ENCODE measurements around the gene KDM4C.
"Not testable (repeated sequence)": the region's sequence is repeated elsewhere in the genome, so short reads cannot be mapped to it uniquely, and the experiment has no call there.

The KDM4C gene

DNA sequence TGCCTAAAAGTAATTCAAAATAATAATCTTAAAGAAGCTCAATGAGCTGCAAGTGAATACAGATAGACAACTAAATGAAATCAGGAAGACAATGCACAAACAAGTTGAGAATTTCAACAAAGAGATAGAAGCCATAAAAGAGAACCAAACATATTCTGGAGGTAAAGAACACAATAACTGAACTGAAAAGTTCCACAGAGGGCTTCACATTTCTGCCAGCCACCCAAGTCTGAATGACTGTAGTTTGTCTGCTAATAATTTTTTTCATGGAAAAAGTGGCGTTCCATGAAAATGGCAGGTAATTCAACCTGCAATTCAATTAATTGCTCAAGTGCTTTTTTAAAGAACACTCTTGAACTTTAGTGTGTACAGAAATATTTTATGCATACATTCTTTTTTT is 251.3 kb downstream of the KDM4C start:
- H3K36me3 Mint-ChIP-seq (ENCODE audit: low read depth), result peaks cover 76% of the 10 kb centered on the region
- no peak overlapping the region for H3K4me3 Mint-ChIP-seq
- no peaks in the 10 kb centered on the region for H3K27me3 Mint-ChIP-seq
- peaks cover 2% of the 10 kb centered on the region for H3K9me3 Mint-ChIP-seq
- H3K4me1 Mint-ChIP-seq (ENCODE audit: low read depth), result peaks cover 11% of the 10 kb centered on the region
- no peak overlapping the region for H3K27ac Mint-ChIP-seq
- no peak for DNase-seq

DNA sequence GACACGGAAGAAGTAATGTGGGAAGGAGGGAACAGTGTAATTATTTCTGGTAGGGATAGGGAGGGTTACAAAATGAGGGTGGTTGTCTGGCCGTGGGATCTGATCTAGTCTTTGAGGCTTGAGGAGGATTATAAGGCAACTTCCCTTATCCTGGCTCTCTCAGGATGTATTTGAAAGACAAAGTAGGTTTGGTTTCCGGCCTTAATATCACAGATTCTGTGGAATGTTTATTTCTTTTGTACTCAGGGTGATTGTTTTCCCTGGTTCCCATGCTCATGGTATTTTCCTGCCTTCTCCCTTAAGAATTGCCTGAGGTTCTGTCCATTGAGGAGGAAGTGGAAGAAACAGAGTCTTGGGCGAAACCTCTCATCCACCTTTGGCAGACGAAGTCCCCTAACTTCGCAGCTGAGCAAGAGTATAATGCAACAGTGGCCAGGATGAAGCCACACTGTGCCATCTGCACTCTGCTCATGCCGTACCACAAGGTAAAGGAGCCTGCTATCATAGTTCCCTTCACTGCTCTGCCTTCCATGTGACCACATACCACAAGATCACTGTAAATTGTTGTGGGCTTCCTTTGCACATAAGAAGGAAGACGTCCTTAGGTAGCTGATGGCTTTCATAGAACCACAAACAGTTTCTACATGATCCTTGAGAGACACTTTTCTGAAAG is 253.8 kb downstream of the KDM4C start:
- H3K36me3 Mint-ChIP-seq (ENCODE audit: low read depth), result peaks cover 76% of the 10 kb centered on the region
- no peak overlapping the region for H3K4me3 Mint-ChIP-seq
- peaks cover 2% of the 10 kb centered on the region for H3K9me3 Mint-ChIP-seq
- peaks cover 11% of the 10 kb centered on the region for H3K4me1 Mint-ChIP-seq (ENCODE audit: low read depth)
- no peak for DNase-seq
- no peaks in the 10 kb centered on the region for H3K27me3 Mint-ChIP-seq
- H3K27ac Mint-ChIP-seq, result peak overlapping the region; percentile 26

DNA sequence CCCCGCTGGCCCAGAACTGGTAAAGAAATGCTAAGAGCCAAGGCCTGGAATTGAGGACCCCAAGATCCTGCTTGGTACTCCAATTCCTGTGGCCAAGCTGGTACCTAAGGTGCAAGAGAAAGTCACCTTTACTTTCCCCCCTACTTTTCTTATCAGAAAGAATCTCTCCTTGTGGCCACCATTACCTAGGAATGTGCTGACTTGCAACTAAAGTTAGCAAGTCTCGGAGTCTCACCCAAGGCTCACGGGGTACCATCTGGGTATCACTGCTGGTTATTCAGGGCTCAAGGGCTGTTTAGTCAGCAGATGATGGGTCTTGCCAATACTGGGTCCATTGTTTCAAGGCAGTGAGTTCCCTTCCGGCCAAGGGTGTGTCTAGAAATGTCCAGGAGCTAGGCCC is 270.2 kb downstream of the KDM4C start:
- Mint-ChIP-seq H3K36me3 (ENCODE audit: low read depth) (peaks cover 81% of the 10 kb centered on the region), H3K9me3 (no peaks in the 10 kb centered on the region), H3K4me1 (ENCODE audit: low read depth) (no peaks in the 10 kb centered on the region), H3K27me3 (no peaks in the 10 kb centered on the region), H3K4me3 (no peak overlapping the region), H3K27ac (no peak overlapping the region)
- no peak for DNase-seq

DNA sequence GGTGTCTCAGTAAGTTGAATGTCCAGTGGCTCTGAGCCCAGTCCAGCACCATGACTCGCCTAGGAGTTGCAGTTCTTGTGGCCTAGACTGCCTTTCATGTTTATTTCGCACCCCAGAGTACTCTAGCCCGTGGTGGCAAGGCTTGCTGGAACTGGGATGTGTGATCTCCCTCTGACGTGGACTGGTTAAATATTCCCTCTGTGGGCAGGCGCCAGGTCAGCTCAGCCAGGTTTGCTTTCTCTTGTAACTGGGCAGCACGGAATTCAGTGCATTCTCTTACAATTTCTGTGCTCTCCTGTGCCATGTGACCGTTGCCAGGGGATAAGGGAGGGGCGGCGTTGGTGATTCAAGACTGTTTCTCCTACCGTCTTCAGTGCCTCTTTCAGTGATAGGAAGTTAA is 270.8 kb downstream of the KDM4C start:
- H3K4me1 Mint-ChIP-seq (ENCODE audit: low read depth), result no peaks in the 10 kb centered on the region
- H3K9me3 Mint-ChIP-seq, result no peaks in the 10 kb centered on the region
- H3K4me3 Mint-ChIP-seq, result no peak overlapping the region
- no peaks in the 10 kb centered on the region for H3K27me3 Mint-ChIP-seq
- peaks cover 81% of the 10 kb centered on the region for H3K36me3 Mint-ChIP-seq (ENCODE audit: low read depth)
- peak overlapping the region; percentile 52 for H3K27ac Mint-ChIP-seq
- DNase-seq, result no peak

DNA sequence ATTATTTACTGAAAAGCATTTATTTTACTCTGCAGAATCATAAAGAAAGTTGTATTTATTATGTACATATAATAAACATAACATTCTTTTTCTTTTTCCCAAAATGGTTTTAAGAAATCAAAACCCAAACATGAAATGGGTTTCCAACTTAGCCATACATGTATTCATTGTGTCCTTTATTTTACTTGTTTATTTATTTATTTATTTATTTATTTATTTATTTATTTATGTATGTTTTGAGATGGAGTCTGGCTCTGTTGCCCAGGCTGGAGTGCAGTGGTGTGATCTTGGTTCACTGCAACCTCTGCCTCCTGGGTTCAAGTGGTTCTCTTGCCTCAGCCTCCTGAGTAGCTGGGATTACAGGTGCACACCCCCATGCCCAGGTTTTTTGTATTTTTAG is 273.2 kb downstream of the KDM4C start:
- peaks cover 80% of the 10 kb centered on the region for H3K36me3 Mint-ChIP-seq (ENCODE audit: low read depth)
- DNase-seq; H3K27me3 Mint-ChIP-seq; H3K27ac Mint-ChIP-seq; H3K4me3 Mint-ChIP-seq; H3K4me1 Mint-ChIP-seq (ENCODE audit: low read depth); H3K9me3 Mint-ChIP-seq: not testable (repeated sequence)

DNA sequence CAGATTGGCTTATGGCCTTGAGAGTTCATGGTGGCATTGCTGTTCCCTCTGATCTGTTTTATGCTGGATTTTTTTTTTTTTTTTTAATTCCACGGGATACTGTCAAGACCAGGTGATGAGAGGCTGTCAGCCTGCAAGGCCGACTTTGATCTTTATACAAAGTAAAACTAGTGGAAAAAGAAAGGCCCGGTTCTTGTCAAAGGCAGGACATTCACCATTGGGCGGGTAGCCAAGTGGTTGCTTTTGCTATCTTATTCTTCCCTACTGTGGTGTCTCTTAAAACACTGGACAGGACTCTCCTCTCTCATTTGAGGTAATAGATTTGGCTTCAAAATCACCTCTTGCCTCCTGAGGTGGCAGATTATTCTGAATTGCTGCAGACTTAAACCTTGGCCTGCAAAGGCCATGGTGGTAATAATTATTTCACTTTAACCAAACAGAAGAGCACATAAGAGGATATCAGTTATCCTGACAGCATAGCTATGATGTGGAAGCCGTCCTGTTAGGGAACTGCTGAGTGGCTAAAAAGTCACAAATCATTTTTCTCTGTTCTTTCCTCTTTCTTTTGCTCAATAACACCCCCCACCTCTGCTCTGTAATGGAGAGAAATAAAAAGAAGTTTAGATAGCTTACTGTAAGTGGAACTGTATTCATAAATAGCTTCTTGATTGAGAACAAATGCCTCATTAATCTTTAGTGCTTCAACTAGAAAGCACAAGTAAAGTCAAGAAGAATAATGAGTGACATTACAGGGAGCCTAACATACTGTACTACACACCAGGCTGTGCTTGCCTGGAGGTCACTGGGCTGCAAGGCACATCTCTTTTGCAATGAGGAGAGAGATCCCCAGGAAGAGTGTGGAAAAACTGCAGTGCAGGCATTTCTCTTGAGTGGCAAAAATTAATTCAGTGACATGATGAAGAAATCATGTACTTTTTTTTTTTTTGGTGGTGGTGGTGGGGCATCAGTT is 275.6 kb downstream of the KDM4C start:
- Mint-ChIP-seq H3K27me3 (no peaks in the 10 kb centered on the region), H3K9me3 (no peaks in the 10 kb centered on the region), H3K36me3 (ENCODE audit: low read depth) (peaks cover 70% of the 10 kb centered on the region), H3K4me1 (ENCODE audit: low read depth) (no peaks in the 10 kb centered on the region), H3K27ac (no peak overlapping the region), H3K4me3 (no peak overlapping the region)
- DNase-seq, result no peak

DNA sequence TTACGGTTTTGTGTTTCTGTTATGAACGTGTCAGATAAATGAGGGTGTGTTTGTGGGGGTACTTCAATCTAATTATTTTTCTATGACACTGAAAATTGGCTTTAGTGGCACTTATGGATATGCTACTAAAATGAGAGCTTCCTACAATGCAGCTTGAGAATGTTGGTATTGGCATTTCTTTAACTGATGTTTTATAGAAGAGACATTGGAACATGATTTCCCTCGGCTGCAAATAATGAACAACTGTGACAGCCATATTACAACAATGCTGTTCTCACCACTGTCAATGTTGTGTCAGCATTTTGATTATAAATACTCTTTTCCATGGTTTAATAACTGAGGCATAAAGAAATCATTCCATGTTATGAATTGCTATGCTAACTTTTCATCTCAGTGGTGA is 279.4 kb downstream of the KDM4C start:
- Mint-ChIP-seq H3K9me3 (no peaks in the 10 kb centered on the region), H3K36me3 (ENCODE audit: low read depth) (peaks cover 74% of the 10 kb centered on the region), H3K4me3 (no peak overlapping the region), H3K4me1 (ENCODE audit: low read depth) (peaks cover under 1% of the 10 kb centered on the region), H3K27ac (no peak overlapping the region), H3K27me3 (no peaks in the 10 kb centered on the region)
- no peak for DNase-seq

DNA sequence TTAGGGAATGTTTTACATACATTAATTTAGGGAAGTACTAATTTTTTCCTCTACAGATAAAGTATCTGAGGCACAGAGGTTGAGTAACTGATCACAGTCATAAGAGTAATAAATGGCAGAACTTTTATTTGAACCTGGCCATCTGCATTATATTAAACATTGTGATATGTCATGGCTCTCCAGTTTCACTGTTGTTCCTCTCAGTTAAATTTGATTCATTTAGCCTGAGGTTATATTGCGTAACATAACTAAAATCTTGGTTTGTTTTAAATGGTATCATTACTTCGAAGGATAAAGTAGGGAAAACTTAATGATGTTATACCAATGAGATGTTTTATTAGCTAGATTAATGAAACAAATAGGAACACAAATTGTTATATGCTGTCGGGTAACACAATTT is 284.4 kb downstream of the KDM4C start:
- Mint-ChIP-seq H3K4me3 (no peak overlapping the region), H3K27me3 (no peaks in the 10 kb centered on the region), H3K27ac (no peak overlapping the region), H3K36me3 (ENCODE audit: low read depth) (peaks cover 60% of the 10 kb centered on the region), H3K9me3 (no peaks in the 10 kb centered on the region), H3K4me1 (ENCODE audit: low read depth) (peaks cover 16% of the 10 kb centered on the region)
- no peak for DNase-seq

DNA sequence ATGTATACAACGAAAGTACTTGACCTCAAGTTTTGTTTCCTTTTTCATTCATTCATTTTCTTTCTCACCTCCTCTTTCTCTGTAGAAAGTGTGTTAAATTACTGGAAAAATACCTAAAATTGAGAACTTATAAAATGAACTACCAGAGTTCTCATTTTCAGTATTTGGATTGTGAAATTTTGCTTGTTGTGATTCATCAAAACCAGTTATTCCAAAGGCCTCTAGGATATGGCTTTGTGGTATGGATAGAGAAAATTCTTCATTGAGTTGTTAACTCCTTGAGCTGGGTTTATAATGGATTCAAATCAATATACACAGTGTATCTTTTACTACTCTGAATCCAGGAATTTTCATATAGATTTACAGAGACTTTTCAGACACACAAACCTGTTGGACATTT is 287.6 kb downstream of the KDM4C start:
- H3K36me3 Mint-ChIP-seq (ENCODE audit: low read depth), result peaks cover 75% of the 10 kb centered on the region
- H3K9me3 Mint-ChIP-seq, result no peaks in the 10 kb centered on the region
- H3K27me3 Mint-ChIP-seq, result no peaks in the 10 kb centered on the region
- H3K27ac Mint-ChIP-seq, result no peak overlapping the region
- no peak for DNase-seq
- no peak overlapping the region for H3K4me3 Mint-ChIP-seq
- H3K4me1 Mint-ChIP-seq (ENCODE audit: low read depth), result peaks cover 16% of the 10 kb centered on the region

DNA sequence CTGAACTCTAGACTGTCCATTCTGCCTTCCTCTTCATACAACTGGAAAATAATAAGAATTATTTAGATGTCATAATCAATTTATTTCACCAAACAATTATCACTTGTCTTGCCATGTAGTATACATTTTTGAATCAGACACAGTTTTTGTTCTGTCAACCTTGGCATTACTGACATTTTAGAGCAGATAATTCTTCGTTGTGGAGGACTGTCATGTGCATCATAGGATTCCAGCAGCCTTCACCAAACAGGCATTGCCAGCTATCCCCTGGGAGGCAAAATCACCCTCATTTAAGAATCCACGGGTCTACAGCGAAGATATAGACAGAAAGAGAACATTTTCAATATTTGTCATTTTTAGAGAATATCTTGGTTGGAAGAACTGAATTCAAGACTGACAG is 293.9 kb downstream of the KDM4C start:
- H3K4me3 Mint-ChIP-seq, result no peak overlapping the region
- peaks cover 77% of the 10 kb centered on the region for H3K36me3 Mint-ChIP-seq (ENCODE audit: low read depth)
- H3K4me1 Mint-ChIP-seq (ENCODE audit: low read depth), result peaks cover 17% of the 10 kb centered on the region
- no peak for DNase-seq
- no peaks in the 10 kb centered on the region for H3K27me3 Mint-ChIP-seq
- no peak overlapping the region for H3K27ac Mint-ChIP-seq
- no peaks in the 10 kb centered on the region for H3K9me3 Mint-ChIP-seq

DNA sequence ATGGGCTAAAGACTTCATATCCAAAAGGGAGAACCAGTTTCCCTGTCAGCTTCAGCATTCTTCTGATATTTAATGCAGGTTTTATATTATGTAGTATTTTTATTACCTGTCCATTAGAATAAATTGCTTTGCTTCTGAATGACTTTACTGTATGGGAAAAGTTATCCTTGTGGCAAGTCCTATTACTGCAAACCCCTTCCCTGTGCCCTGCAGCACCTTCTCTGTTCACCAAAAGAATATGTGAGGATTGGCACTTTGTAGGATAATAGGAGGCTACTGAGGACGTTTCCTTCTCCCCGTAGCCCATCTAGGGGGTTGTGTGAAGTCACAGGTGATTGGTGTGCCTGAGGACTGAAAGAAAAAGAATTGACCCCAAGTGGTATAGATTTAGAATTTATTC is 296.1 kb downstream of the KDM4C start:
- H3K36me3 Mint-ChIP-seq (ENCODE audit: low read depth), result peaks cover 74% of the 10 kb centered on the region
- no peak for DNase-seq
- H3K4me1 Mint-ChIP-seq (ENCODE audit: low read depth), result peaks cover 19% of the 10 kb centered on the region
- H3K27me3 Mint-ChIP-seq, result no peaks in the 10 kb centered on the region
- no peak overlapping the region for H3K4me3 Mint-ChIP-seq
- no peak overlapping the region for H3K27ac Mint-ChIP-seq
- no peaks in the 10 kb centered on the region for H3K9me3 Mint-ChIP-seq

DNA sequence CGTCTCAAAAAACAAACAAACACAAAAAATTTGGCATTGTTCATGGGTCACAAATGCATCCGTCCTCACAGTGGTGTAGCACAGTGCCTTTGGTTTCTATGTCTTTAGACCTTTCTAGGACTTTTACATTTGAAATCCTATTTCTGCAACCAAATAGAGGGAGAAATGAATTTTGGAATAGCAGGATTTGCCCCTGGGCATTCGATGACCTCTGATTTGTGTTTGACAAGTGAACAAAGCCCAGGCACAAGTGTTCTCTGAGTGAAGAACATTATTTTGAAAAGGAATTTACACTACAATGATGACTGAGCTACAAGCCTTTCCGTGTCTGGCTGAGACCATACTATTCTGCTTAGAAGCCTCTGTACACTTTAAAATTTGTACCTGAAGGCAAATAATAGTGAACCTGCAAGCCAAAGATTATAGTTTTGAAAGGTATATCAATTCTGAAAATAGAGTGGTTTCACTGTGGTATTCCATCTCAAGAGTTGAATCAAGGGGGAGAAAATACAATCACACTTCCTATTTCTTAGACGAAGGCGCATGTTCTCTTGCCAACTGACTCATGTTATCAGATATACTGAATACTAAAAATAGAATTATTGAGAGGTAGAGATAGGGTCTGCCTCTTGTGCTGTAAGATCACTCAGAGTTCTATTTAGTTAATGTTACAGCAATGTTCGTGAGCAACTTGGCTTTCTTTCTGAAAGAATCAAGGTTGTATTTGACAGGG is 297.6 kb downstream of the KDM4C start:
- H3K36me3 Mint-ChIP-seq (ENCODE audit: low read depth), result peaks cover 68% of the 10 kb centered on the region
- no peak for DNase-seq
- no peaks in the 10 kb centered on the region for H3K27me3 Mint-ChIP-seq
- H3K4me3 Mint-ChIP-seq, result no peak overlapping the region
- H3K4me1 Mint-ChIP-seq (ENCODE audit: low read depth), result peaks cover 19% of the 10 kb centered on the region
- no peak overlapping the region for H3K27ac Mint-ChIP-seq
- no peaks in the 10 kb centered on the region for H3K9me3 Mint-ChIP-seq

DNA sequence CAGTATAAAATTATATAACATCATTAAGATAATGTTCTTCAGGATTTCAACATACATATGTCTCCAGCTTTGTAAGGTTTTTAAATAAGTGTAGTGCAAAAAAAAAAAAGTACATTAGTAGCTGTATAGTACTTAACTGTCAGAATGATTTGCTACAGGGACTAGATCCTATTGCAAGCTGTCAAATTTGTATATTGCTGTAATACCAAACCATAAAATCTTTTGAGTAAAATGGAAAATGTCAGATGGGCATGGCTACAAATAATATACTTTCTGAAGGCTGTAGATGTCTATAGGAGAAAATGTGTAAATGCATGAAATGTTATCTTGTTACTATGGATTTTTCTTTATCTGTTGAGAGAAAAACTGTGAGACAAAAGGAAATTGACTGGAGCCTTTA is 298.5 kb downstream of the KDM4C start:
- Mint-ChIP-seq H3K4me1 (ENCODE audit: low read depth) (peaks cover 19% of the 10 kb centered on the region), H3K4me3 (no peak overlapping the region), H3K36me3 (ENCODE audit: low read depth) (peaks cover 67% of the 10 kb centered on the region), H3K27ac (no peak overlapping the region), H3K27me3 (no peaks in the 10 kb centered on the region), H3K9me3 (no peaks in the 10 kb centered on the region)
- no peak for DNase-seq

DNA sequence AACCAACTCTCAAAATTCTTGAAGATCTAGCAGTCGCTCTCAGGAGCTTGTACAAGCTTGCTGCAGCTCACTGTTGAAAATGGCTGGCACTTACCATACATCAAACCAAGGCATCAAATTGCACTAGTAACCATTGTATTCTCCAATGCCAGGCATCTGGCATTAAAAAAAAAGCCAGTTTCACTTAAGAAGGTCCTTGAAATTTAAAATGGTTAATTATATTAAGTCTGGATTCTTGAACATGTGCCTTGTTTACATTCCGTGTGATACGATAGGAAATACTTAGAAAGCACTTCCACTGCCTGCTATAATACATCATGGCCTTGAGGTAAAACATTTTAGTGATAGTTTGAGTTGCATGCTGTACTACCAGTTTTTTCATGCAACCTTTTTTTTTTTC is 300.7 kb downstream of the KDM4C start:
- no peak for DNase-seq
- Mint-ChIP-seq H3K36me3 (ENCODE audit: low read depth) (peaks cover 61% of the 10 kb centered on the region), H3K27me3 (no peaks in the 10 kb centered on the region), H3K27ac (no peak overlapping the region), H3K4me1 (ENCODE audit: low read depth) (peaks cover 17% of the 10 kb centered on the region), H3K9me3 (no peaks in the 10 kb centered on the region), H3K4me3 (no peak overlapping the region)

DNA sequence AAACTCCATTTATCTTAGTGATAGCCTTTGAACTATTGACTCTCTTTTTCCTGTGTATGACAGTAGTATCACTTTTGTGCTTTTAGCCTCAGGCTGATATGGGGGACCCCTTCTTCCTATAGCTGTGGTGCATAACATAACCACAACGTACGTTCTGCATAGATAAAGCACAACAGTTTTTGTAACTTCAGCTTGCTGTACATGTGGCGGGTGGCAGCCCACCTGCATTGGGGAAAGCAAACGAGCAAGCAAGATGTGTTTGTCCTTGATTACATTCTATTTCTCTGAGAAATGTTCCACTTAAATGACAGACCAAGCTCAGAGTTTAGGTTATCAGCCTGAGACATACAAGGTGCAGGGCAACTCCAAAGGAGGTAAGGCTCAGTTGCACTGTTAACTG is 309.4 kb downstream of the KDM4C start:
- no peaks in the 10 kb centered on the region for H3K4me1 Mint-ChIP-seq (ENCODE audit: low read depth)
- H3K27me3 Mint-ChIP-seq, result no peaks in the 10 kb centered on the region
- H3K4me3 Mint-ChIP-seq, result no peak overlapping the region
- H3K36me3 Mint-ChIP-seq (ENCODE audit: low read depth), result peaks cover 52% of the 10 kb centered on the region
- no peak overlapping the region for H3K27ac Mint-ChIP-seq
- no peak for DNase-seq
- H3K9me3 Mint-ChIP-seq, result no peaks in the 10 kb centered on the region

All from activated T-cell treated with anti-CD3 and anti-CD28 coated beads, Interleukin-2, amount 50 U/mL, for 24 hours (primary cell).